Gastroesophageal sphincter (tissue), 4 donors: Measurements from ENCODE around the gene R3HDML. TPM values are rescaled to one million over a fixed set of nuclear protein-coding genes. Genes with fewer than 3 reads are reported as not detected.

ENCODE experiments used
- ATAC-seq: fragments of 150-250 bp; one replicate; pipeline ENCODE4 v1.9.1; 2016; ENCODE audit warnings: mild to moderate bottlenecking, moderate library complexity
- H3K27ac ChIP-seq, 4 donors: fragments of 200-600 bp; sonication (generic) in 3 of 4; 1 replicate in 3 of 4; 2 replicates in 1 of 4; pipeline ENCODE4 v1.5.1; 2016 to 2019
- H3K27me3 ChIP-seq: fragments of 200-600 bp; sonication (generic); one replicate; pipeline ENCODE4 v1.5.1; 2019
- H3K36me3 ChIP-seq, 2 donors: fragments of 200-600 bp; sonication (generic); one replicate each; pipeline ENCODE4 v1.5.1; 2019; ENCODE audit warnings: control low read depth in 1 of 2
- H3K4me1 ChIP-seq, 3 donors: fragments of 200-600 bp; sonication (generic); 1 replicate in 2 of 3; 2 replicates in 1 of 3; pipeline ENCODE4 v1.5.1; 2016 to 2019; ENCODE audit warnings: control low read depth in 2 of 3
- H3K4me3 ChIP-seq, 2 donors: fragments of 200-600 bp; sonication (generic); one replicate each; pipeline ENCODE4 v1.5.1; 2019; ENCODE audit warnings: mild to moderate bottlenecking in 1 of 2, moderate library complexity in 1 of 2
- H3K9me3 ChIP-seq, 3 donors: fragments of 200-600 bp; sonication (generic); one replicate each; pipeline ENCODE4 v1.5.1; 2017 to 2019; ENCODE audit warnings: control low read depth in 2 of 3
- EP300 ChIP-seq: sonication (generic); formaldehyde crosslinking; IDR thresholded peaks from one replicate; pipeline ENCODE4 v1.6.1; 2017; ENCODE audit warnings: antibody characterized with exemption, mild to moderate bottlenecking
- POLR2A ChIP-seq, 2 donors: fragments of 450-650 bp; IDR thresholded peaks; one replicate each; pipeline ENCODE4 v1.6.1; 2017; ENCODE audit warnings: antibody characterized with exemption in 2 of 2, mild to moderate bottlenecking in 2 of 2, moderate library complexity in 1 of 2
- POLR2AphosphoS5 ChIP-seq: sonication (generic); formaldehyde crosslinking; IDR thresholded peaks from one replicate; pipeline ENCODE4 v1.6.1; 2017; ENCODE audit warnings: antibody characterized with exemption
- WGBS, 2 donors: methylation state at CpG; one replicate each; pipeline ENCODE4 v1.1.5; 2018; ENCODE audit warnings: low coverage in 1 of 2; 5-methylcytosine and 5-hydroxymethylcytosine counted together
- total RNA-seq, 4 donors: library from RNA; depleted of rRNA; stranded (reverse); fragments of >200 nt; gene quantifications; one replicate each; pipeline ENCODE4 v1.1.0, GENCODE V29; 2016
- TF ChIP-seq, protein P1 (sequence below), 4 experiments: fragments of 200-600 bp in 2 of 4; fragments of 450-650 bp in 2 of 4; sonication (generic) in 1 of 4; IDR thresholded peaks; one replicate each; pipeline ENCODE4 v1.5.1; 2017 to 2019; ENCODE audit warnings: antibody characterized with exemption in 4 of 4, mild to moderate bottlenecking in 2 of 4, moderate library complexity in 2 of 4

R3HDML gene
- total RNA-seq, 4 donors from 2014 or later, result not detected

GRCh38 chr20:44335675-44336074 lies 1.2 kb upstream of the R3HDML start:
- Histone ChIP-seq H3K9me3 (no peaks in the 10 kb centered on the region), H3K4me3 (no peak overlapping the region), H3K36me3 (no peaks in the 10 kb centered on the region), H3K4me1 (no peaks in the 10 kb centered on the region), H3K27ac (no peak overlapping the region), H3K27me3 (peaks cover 56% of the 10 kb centered on the region)
- ATAC-seq, result no peak
- WGBS, 2 donors, result 80 to 91% methylated on average over 1 of the region's 2 CpGs
- TF ChIP-seq EP300 (no peak), POLR2A (IDR thresholded peaks at IDR 0.05) (no peak), POLR2AphosphoS5 (no peak)
- TF ChIP-seq, protein P1, sequence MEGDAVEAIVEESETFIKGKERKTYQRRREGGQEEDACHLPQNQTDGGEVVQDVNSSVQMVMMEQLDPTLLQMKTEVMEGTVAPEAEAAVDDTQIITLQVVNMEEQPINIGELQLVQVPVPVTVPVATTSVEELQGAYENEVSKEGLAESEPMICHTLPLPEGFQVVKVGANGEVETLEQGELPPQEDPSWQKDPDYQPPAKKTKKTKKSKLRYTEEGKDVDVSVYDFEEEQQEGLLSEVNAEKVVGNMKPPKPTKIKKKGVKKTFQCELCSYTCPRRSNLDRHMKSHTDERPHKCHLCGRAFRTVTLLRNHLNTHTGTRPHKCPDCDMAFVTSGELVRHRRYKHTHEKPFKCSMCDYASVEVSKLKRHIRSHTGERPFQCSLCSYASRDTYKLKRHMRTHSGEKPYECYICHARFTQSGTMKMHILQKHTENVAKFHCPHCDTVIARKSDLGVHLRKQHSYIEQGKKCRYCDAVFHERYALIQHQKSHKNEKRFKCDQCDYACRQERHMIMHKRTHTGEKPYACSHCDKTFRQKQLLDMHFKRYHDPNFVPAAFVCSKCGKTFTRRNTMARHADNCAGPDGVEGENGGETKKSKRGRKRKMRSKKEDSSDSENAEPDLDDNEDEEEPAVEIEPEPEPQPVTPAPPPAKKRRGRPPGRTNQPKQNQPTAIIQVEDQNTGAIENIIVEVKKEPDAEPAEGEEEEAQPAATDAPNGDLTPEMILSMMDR (IDR thresholded peaks at IDR 0.05), result no peak

DNA sequence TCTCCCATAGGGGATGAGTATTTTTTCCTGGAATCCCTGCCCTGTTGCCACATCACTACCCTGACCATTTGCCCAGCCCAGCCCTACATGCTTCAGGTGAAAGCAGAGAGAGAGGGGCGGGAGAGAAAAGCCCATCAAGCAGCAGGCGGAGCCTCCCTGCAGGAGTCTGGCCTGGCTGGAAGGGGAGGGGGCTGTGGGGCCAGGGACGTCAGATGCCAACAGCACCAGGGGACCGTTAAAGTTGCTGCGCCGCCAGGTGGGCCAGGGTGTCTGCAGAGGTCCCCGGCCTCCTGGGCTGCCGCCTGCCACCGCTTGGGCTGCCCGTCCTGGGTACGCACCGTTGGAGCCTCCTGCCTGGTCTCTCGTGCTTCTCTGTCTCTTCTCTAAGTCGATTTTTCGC lies 757 bp upstream of the R3HDML start:
- no peaks in the 10 kb centered on the region for H3K4me1 ChIP-seq
- peaks cover 52% of the 10 kb centered on the region for H3K27me3 ChIP-seq
- H3K36me3 ChIP-seq, result no peaks in the 10 kb centered on the region
- TF ChIP-seq EP300, result no peak
- no peak for TF ChIP-seq POLR2AphosphoS5
- no peak for TF ChIP-seq POLR2A (IDR thresholded peaks at IDR 0.05)
- TF ChIP-seq, protein P1 (IDR thresholded peaks at IDR 0.05), result no peak
- WGBS, 2 donors, result 23 to 25% methylated on average over 4 to 8 of the region's 15 CpGs
- H3K27ac ChIP-seq, result no peak overlapping the region
- no peaks in the 10 kb centered on the region for H3K9me3 ChIP-seq
- H3K4me3 ChIP-seq, result no peak overlapping the region
- no peak for ATAC-seq

GRCh38 chr20:44342248-44342647 lies 5.4 kb downstream of the R3HDML start:
- no peaks in the 10 kb centered on the region for H3K9me3 ChIP-seq
- TF ChIP-seq EP300 (no peak), POLR2A (IDR thresholded peaks at IDR 0.05) (no peak), POLR2AphosphoS5 (no peak)
- TF ChIP-seq, protein P1 (IDR thresholded peaks at IDR 0.05), result no peak
- H3K27ac ChIP-seq, result no peak overlapping the region
- H3K4me3 ChIP-seq, result no peak overlapping the region
- H3K4me1 ChIP-seq, result no peaks in the 10 kb centered on the region
- H3K27me3 ChIP-seq, result peaks cover 24% of the 10 kb centered on the region
- WGBS, 2 donors, result 40 to 41% methylated on average over 5 to 6 of the region's 6 CpGs
- no peaks in the 10 kb centered on the region for H3K36me3 ChIP-seq
- no peak for ATAC-seq

DNA sequence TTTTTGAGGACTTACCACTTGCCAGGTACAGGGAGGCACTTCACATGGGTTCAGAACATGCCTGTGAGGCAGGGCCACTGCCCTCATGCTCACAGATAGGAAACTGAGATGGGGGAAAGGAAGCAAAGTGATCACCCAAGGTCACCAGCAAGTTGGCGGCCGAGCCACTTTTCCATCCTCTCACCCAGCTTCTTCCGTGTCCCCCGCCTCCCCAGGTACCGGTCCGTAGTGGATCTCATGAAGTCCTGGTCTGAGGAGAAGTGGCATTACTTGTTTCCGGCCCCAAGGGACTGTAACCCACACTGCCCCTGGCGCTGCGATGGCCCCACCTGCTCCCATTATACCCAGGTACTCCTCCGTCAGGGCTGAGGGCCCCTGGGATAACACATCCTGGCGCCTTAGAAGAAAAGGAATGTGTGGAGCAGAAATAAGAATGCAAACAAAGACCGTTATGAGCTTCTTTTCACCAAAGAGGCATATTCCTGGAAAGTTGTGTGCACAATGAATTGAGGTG lies 6.4 kb downstream of the R3HDML start:
- Histone ChIP-seq H3K27ac (no peak overlapping the region), H3K9me3 (no peaks in the 10 kb centered on the region), H3K27me3 (peaks cover 16% of the 10 kb centered on the region), H3K36me3 (no peaks in the 10 kb centered on the region), H3K4me3 (no peak overlapping the region), H3K4me1 (no peaks in the 10 kb centered on the region)
- ATAC-seq, result no peak
- TF ChIP-seq, protein P1 (IDR thresholded peaks at IDR 0.05), result no peak
- TF ChIP-seq POLR2AphosphoS5 (no peak), POLR2A (IDR thresholded peaks at IDR 0.05) (no peak), EP300 (no peak)
- WGBS, 2 donors, result 89 to 100% methylated on average over 2 to 8 of the region's 12 CpGs

DNA sequence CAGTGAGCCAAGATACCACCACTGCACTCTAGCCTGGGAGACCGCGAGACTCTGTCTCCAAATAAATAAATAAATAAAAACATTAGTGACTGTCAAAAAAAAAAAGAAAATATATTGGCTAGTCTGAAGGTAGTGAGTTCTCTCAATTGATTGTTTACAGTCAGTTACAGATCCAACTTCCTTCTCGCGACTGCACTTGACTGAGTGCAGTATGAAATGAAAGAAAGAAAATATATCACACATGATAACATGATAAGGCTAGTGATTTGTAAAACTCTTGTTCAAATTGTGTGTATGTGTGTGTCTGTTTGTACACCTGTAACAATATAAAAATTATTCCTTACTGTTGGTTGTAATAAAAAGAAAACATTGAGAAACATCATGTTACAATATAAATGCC lies 7.9 kb downstream of the R3HDML start:
- H3K9me3 ChIP-seq, result no peaks in the 10 kb centered on the region
- H3K4me3 ChIP-seq, result no peak overlapping the region
- H3K36me3 ChIP-seq, result no peaks in the 10 kb centered on the region
- WGBS, 2 donors, result 69 to 71% methylated on average over 4 of the region's 4 CpGs
- TF ChIP-seq POLR2AphosphoS5, result no peak
- TF ChIP-seq EP300, result no peak
- no peak for TF ChIP-seq POLR2A (IDR thresholded peaks at IDR 0.05)
- peaks cover 21% of the 10 kb centered on the region for H3K27me3 ChIP-seq
- no peak overlapping the region for H3K27ac ChIP-seq
- no peaks in the 10 kb centered on the region for H3K4me1 ChIP-seq
- ATAC-seq, result no peak
